Right lobe of liver (tissue), 6 donors: ENCODE data around the gene PDCD1. TPM values are rescaled to one million over a fixed set of nuclear protein-coding genes. Genes with fewer than 3 reads are reported as not detected.

Experiments used
- ATAC-seq, 4 donors: fragments of 200-7000 bp; cut with Tn5 transposase; one replicate each; pipeline ENCODE4 v1.9.1; 2020; ENCODE audit warnings: mild to moderate bottlenecking in 4 of 4, moderate library complexity in 4 of 4
- DNase-seq, 3 donors: peaks; one replicate each; pipeline ENCODE4 v3.0.0-alpha.2; 2020
- H3K27ac ChIP-seq, 3 donors: fragments of 200-600 bp; one replicate each; pipeline ENCODE4 v1.8.0; 2022
- H3K27me3 ChIP-seq, 2 donors: fragments of 200-600 bp; one replicate each; pipeline ENCODE4 v1.8.0; 2022
- H3K36me3 ChIP-seq, 4 donors: fragments of 200-600 bp; sonication (generic) in 1 of 4; one replicate each; pipeline versions ENCODE4 v1.5.1 to v1.8.0; 2017 to 2022; ENCODE audit warnings: control low read depth in 1 of 4
- H3K4me1 ChIP-seq, 4 donors: fragments of 200-600 bp; sonication (generic) in 1 of 4; one replicate each; pipeline versions ENCODE4 v1.5.1 to v1.8.0; 2017 to 2022; ENCODE audit warnings: control low read depth in 1 of 4
- H3K4me3 ChIP-seq, 3 donors: fragments of 200-600 bp; one replicate each; pipeline ENCODE4 v1.8.0; 2022
- H3K9me3 ChIP-seq, 4 donors: fragments of 200-600 bp; sonication (generic) in 1 of 4; one replicate each; pipeline versions ENCODE4 v1.5.1 to v1.8.0; 2017 to 2022; ENCODE audit warnings: control low read depth in 1 of 4
- CTCF ChIP-seq, 4 donors: fragments of 200-600 bp in 3 of 4; fragments of 450-650 bp in 1 of 4; IDR thresholded peaks; one replicate each; pipeline versions ENCODE4 v1.5.1 to v1.8.0; 2016 to 2022; ENCODE audit warnings: antibody characterized with exemption in 4 of 4, mild to moderate bottlenecking in 2 of 4
- POLR2A ChIP-seq: fragments of 450-650 bp; IDR thresholded peaks from one replicate; pipeline ENCODE4 v1.6.1; 2017; ENCODE audit warnings: antibody characterized with exemption, mild to moderate bottlenecking
- WGBS: methylation state at CpG from one replicate; pipeline ENCODE4 v1.1.6; 2018; ENCODE audit warnings: low coverage, low lambda C conversion rate; ENCODE audit not compliant: insufficient coverage; ENCODE audit errors: missing lambda C conversion rate; 5-methylcytosine and 5-hydroxymethylcytosine counted together
- intact Hi-C, 2 donors: fragments of 100-400 bp; cut with DNase I; formaldehyde crosslinking; loops; one replicate each; pipeline versions ENCODE4 v1.11.2 to v1.14.1; 2022
- total RNA-seq, 6 experiments: library from RNA; depleted of rRNA in 2 of 6; stranded (reverse); fragments of >200 nt in 2 of 6; fragmentation: NEBNext Ultra II Directional in 3 of 6; extraction: Animal tissue kit (Norgen Biotek cat#: 25700) in 3 of 6; gene quantifications; one replicate each; pipeline versions ENCODE4 v1.1.0 to v1.2.4, GENCODE V29; 2016 to 2023
- donor health status: DM: no; HTN: yes; CAD: no.
- donor health status: DM: no; HTN: no; CAD: no.
- donor health status: DM: no; HTN: no; CAD: no.
- donor health status: DM: no; HTN: yes; CAD: no.
- donor health status: DM: no; HTN: yes; CAD: no.

The PDCD1 gene
- total RNA-seq, 6 experiments from 2014 or later: 0.19 to 0.61 (median 0.20) TPM; not detected in 3

- H3K4me3 ChIP-seq: peak overlapping the region in 1 of 3 donors; percentile 42
- peaks cover 0 to 6% (median 2%) of the 10 kb centered on the region in 4 donors for H3K4me1 ChIP-seq
- no peak overlapping the region for H3K27ac ChIP-seq
- no peak for DNase-seq
- TF ChIP-seq POLR2A (no peak), CTCF (IDR thresholded peaks at IDR 0.05) (no peak)
- no peak for ATAC-seq
- intact Hi-C loops: no loop called here
- WGBS: 78% methylated on average over 9 of the region's 37 CpGs
- no peaks in the 10 kb centered on the region for H3K27me3 ChIP-seq
- H3K9me3 ChIP-seq: no peaks in the 10 kb centered on the region
- no peaks in the 10 kb centered on the region for H3K36me3 ChIP-seq
Observed at GRCh38 chr2:241844831-241845578, 13.7 kb downstream of the PDCD1 start.

- H3K27ac ChIP-seq: peak overlapping the region in 1 of 3 donors; percentile 2
- ATAC-seq (peak; percentile 87 to 90 (median 89)), DNase-seq (peak; percentile 73 to 83 (median 73))
- TF ChIP-seq POLR2A (peak; percentile 40), CTCF (IDR thresholded peaks at IDR 0.05) (peak in 1 of 4 donors; percentile 25)
- H3K4me3 ChIP-seq: peak overlapping the region in 2 of 3 donors; percentile 26 to 42
- no peaks in the 10 kb centered on the region for H3K27me3 ChIP-seq
- intact Hi-C loops: no loop called here
- H3K4me1 ChIP-seq: peaks cover 0 to 6% (median 2%) of the 10 kb centered on the region in 4 donors
- 27% methylated on average over 5 of the region's 65 CpGs for WGBS
- no peaks in the 10 kb centered on the region for H3K9me3 ChIP-seq
- H3K36me3 ChIP-seq: no peaks in the 10 kb centered on the region
Observed at GRCh38 chr2:241844066-241844728, 14.5 kb downstream of the PDCD1 start.

GRCh38 chr2:241843321-241844065 is 15.2 kb downstream of the PDCD1 start:
- intact Hi-C loops: no loop called here
- Histone ChIP-seq H3K4me3 (no peak overlapping the region), H3K27me3 (no peaks in the 10 kb centered on the region), H3K36me3 (no peaks in the 10 kb centered on the region), H3K4me1 (peaks cover 0 to 6% (median 2%) of the 10 kb centered on the region in 4 donors), H3K27ac (peak overlapping the region in 2 of 3 donors; percentile 16 to 40), H3K9me3 (no peaks in the 10 kb centered on the region)
- 60% methylated on average over 6 of the region's 52 CpGs for WGBS
- ATAC-seq (peak; percentile 5 to 12 (median 9)), DNase-seq (peak in 1 of 3 donors; percentile 24)
- no peak for TF ChIP-seq POLR2A

- Histone ChIP-seq H3K4me3 (no peak overlapping the region), H3K9me3 (no peaks in the 10 kb centered on the region), H3K27ac (peak overlapping the region in 2 of 3 donors; percentile 16 to 40), H3K4me1 (peaks cover 0 to 6% (median 2%) of the 10 kb centered on the region in 4 donors), H3K27me3 (no peaks in the 10 kb centered on the region), H3K36me3 (no peaks in the 10 kb centered on the region)
- 50% methylated on average over 10 of the region's 29 CpGs for WGBS
- intact Hi-C loops: no loop called here
- DNase-seq: peak; percentile 50 to 68 (median 57)
- ATAC-seq: peak; percentile 54 to 67 (median 67)
- TF ChIP-seq CTCF (IDR thresholded peaks at IDR 0.05) (no peak), POLR2A (no peak)
Observed at GRCh38 chr2:241842620-241843211, 16.0 kb downstream of the PDCD1 start.
